Dendritic cell treated with granulocyte-macrophage colony-stimulating factor and Interleukin-4, amounts not matched to agents 40 ng/mL and 50 ng/mL, for 4 days (primary cell): ENCODE data around the gene EXD1.
A peak's percentile ranks its signal among the peaks of the same experiment; 100 is the strongest.
"Not testable (repeated sequence)": the region's sequence is repeated elsewhere in the genome, so short reads cannot be mapped to it uniquely, and the experiment has no call there.

Experiments used
- H3K27ac Mint-ChIP-seq: one replicate; pipeline ENCODE4 v1.8.0; 2022; ENCODE audit warnings: mild to moderate bottlenecking, mixed read lengths
- H3K27me3 Mint-ChIP-seq: one replicate; pipeline ENCODE4 v1.8.0; 2022; ENCODE audit warnings: mild to moderate bottlenecking, mixed read lengths
- H3K36me3 Mint-ChIP-seq: one replicate; pipeline ENCODE4 v1.8.0; 2022; ENCODE audit warnings: low read depth, mixed read lengths
- H3K4me1 Mint-ChIP-seq: one replicate; pipeline ENCODE4 v1.8.0; 2022; ENCODE audit warnings: low read depth, mixed read lengths
- H3K4me3 Mint-ChIP-seq: one replicate; pipeline ENCODE4 v1.8.0; 2022; ENCODE audit warnings: mild to moderate bottlenecking, moderate library complexity, mixed read lengths
- H3K9me3 Mint-ChIP-seq: one replicate; pipeline ENCODE4 v1.8.0; 2022; ENCODE audit warnings: mixed read lengths
- intact Hi-C: fragments of 100-400 bp; cut with micrococcal nuclease; formaldehyde crosslinking; loops from one replicate; pipeline ENCODE4 v1.15.0; 2022

Gene EXD1

DNA sequence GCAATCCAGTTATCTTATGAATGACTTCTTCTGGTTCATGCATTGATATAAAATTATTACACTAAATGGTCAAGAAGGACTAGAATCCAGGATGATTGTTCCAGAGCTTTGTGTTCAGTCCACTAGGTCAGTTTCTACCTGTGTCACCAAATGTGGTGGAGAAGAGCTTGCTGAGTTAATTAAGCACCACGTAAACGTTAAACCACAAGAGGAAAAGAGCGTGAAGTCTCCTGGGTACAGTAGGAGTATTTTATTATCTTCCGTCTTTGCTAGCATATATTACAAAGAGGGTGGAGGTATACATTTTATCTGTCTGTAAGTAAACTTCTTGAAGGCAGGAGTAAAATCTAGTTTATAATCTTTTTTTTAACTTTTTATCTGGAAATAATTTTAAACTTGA is 24.0 kb upstream of the EXD1 start:
- no peaks in the 10 kb centered on the region for H3K27me3 Mint-ChIP-seq
- no peaks in the 10 kb centered on the region for H3K9me3 Mint-ChIP-seq
- peaks cover 76% of the 10 kb centered on the region for H3K36me3 Mint-ChIP-seq
- intact Hi-C loops, result no loop called here
- H3K4me3 Mint-ChIP-seq, result no peak overlapping the region
- peaks cover 14% of the 10 kb centered on the region for H3K4me1 Mint-ChIP-seq
- H3K27ac Mint-ChIP-seq, result no peak overlapping the region

DNA sequence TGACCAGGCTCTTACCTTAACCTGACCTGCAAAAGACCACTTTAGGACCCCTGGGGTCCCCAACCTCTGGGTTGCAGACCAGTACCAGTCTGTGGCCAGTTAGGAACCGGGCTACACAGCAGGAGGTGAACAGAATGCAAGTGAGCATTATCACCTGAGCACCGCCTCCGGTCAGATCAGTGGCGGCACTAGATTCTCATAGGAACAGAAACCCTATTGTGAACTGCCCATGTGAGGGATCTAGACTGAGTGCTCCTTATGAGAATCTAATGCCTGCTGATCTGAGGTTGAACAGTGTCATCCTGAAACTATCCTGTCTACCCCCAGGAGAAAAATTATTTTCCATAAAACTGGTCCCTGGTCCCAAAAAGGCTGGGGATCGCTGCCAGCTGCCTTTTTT is 20.9 kb upstream of the EXD1 start:
- no peaks in the 10 kb centered on the region for H3K4me1 Mint-ChIP-seq
- no peak overlapping the region for H3K4me3 Mint-ChIP-seq
- no peaks in the 10 kb centered on the region for H3K9me3 Mint-ChIP-seq
- H3K27me3 Mint-ChIP-seq, result no peaks in the 10 kb centered on the region
- no peak overlapping the region for H3K27ac Mint-ChIP-seq
- H3K36me3 Mint-ChIP-seq, result peaks cover 76% of the 10 kb centered on the region
- intact Hi-C loops, result no loop called here

GRCh38 chr15:41250745-41251144 is 20.2 kb upstream of the EXD1 start:
- intact Hi-C loops, H3K4me1 Mint-ChIP-seq, H3K27me3 Mint-ChIP-seq, H3K9me3 Mint-ChIP-seq, H3K27ac Mint-ChIP-seq, H3K4me3 Mint-ChIP-seq: not testable (repeated sequence)
- H3K36me3 Mint-ChIP-seq, result peaks cover 80% of the 10 kb centered on the region

GRCh38 chr15:41241221-41241964 is 10.8 kb upstream of the EXD1 start:
- peaks cover 65% of the 10 kb centered on the region for H3K36me3 Mint-ChIP-seq
- intact Hi-C loops, result no loop called here
- peaks cover 6% of the 10 kb centered on the region for H3K4me1 Mint-ChIP-seq
- no peak overlapping the region for H3K4me3 Mint-ChIP-seq
- H3K27ac Mint-ChIP-seq, result no peak overlapping the region
- no peaks in the 10 kb centered on the region for H3K27me3 Mint-ChIP-seq
- no peaks in the 10 kb centered on the region for H3K9me3 Mint-ChIP-seq

- intact Hi-C loops, result no loop called here
- no peak overlapping the region for H3K27ac Mint-ChIP-seq
- H3K4me3 Mint-ChIP-seq, result no peak overlapping the region
- H3K4me1 Mint-ChIP-seq, result peaks cover 21% of the 10 kb centered on the region
- no peaks in the 10 kb centered on the region for H3K9me3 Mint-ChIP-seq
- H3K36me3 Mint-ChIP-seq, result peaks cover 38% of the 10 kb centered on the region
- no peaks in the 10 kb centered on the region for H3K27me3 Mint-ChIP-seq
Observed at GRCh38 chr15:41238100-41238499, 7.5 kb upstream of the EXD1 start.

DNA sequence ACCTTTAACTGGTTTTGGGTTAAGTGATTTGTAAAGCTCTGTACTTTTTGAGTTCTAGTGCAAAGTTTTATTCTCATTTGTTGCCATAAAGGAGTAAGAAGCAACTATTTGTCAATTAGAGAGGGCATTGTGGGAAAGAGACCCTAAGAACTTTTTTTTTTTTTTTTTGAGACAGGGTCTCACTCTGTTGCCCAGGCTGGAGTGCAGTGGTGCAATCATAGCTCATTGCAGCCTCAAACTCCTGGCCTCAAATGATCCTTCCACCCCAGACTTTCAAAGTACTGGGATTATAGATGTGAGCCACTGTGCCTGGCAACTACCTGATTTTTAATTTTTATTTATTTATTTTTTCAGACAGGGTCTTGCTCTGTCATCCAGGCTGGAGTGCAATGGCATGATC is 5.4 kb upstream of the EXD1 start:
- H3K9me3 Mint-ChIP-seq, result no peaks in the 10 kb centered on the region
- H3K4me3 Mint-ChIP-seq, result no peak overlapping the region
- peaks cover 33% of the 10 kb centered on the region for H3K36me3 Mint-ChIP-seq
- peaks cover 37% of the 10 kb centered on the region for H3K4me1 Mint-ChIP-seq
- intact Hi-C loops, result no loop called here
- H3K27ac Mint-ChIP-seq, result no peak overlapping the region
- H3K27me3 Mint-ChIP-seq, result no peaks in the 10 kb centered on the region

- H3K27me3 Mint-ChIP-seq, intact Hi-C loops, H3K27ac Mint-ChIP-seq, H3K9me3 Mint-ChIP-seq, H3K4me3 Mint-ChIP-seq: not testable (repeated sequence)
- Mint-ChIP-seq H3K36me3 (peaks cover 26% of the 10 kb centered on the region), H3K4me1 (peaks cover 37% of the 10 kb centered on the region)
Observed at GRCh38 chr15:41235228-41235627, 4.7 kb upstream of the EXD1 start.

DNA sequence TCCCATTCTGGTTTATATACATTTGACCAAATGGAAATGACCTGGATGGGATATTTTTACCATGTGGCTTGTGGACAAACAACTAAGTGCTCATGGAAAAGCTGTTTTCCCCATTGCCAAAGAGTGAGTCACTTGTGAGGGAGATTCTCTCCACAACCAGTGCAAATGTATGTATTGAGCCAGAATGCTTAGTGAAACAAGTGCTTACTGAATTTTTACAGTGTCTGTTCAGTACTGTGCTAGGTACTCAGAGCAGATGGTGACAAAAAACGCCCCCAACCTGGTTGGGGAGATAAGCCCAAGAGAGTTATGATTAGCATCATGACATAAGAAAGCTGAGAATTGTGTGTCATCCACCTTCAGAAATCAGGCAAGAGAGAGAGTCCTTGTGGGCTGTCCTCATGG is 2.8 kb upstream of the EXD1 start:
- Mint-ChIP-seq H3K9me3 (no peaks in the 10 kb centered on the region), H3K4me1 (peaks cover 37% of the 10 kb centered on the region), H3K27ac (no peak overlapping the region), H3K27me3 (no peaks in the 10 kb centered on the region), H3K4me3 (no peak overlapping the region), H3K36me3 (peaks cover 24% of the 10 kb centered on the region)
- intact Hi-C loops, result no loop called here

DNA sequence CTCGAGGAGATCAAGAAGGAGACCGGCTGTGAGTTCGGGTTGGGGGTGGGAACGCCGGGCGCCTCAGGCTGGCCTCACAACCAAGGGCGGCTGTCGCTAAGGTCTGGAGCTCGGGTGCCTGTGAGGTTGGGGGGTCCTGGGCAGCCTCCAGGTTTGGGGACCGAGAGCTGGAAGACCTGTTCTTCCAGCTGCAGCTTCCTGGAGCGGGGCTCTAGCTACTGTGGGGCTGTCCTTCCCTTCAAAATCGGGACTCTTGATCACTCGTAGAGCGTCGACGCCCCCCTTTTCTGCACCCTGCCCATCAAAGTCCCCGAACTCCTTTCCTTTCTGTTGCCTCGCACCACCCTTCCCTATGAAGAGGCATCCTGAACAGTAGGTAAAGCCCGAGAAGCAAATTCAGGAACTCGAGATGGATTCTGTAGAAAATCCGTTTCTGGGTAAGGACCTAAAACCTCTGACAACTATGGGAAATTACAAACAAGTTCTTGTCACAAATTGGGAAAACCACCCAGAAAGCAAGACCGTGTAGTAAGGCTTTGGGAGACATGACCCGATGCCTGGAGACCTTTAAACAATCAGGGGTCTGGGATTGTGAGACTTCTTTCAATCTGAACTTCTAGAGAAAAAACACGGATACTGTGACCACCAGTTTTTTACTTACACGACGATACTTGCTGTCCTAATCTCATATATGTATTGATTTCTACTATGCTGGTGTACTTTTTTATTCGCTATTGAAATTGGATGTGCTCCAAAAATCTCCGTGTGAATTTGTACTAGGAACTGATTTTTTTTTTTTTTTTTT is 1.1 kb upstream of the EXD1 start:
- Mint-ChIP-seq H3K27ac (peak overlapping the region; percentile 96), H3K4me1 (peaks cover 31% of the 10 kb centered on the region), H3K27me3 (no peaks in the 10 kb centered on the region), H3K36me3 (peaks cover 16% of the 10 kb centered on the region), H3K9me3 (no peaks in the 10 kb centered on the region), H3K4me3 (peak overlapping the region; percentile 91)
- intact Hi-C loops, result loop anchor here (1.0 to 2.0 kb wide), 2 partner anchors 51 to 115 kb away; partner anchors contain the start of gene INO80

DNA sequence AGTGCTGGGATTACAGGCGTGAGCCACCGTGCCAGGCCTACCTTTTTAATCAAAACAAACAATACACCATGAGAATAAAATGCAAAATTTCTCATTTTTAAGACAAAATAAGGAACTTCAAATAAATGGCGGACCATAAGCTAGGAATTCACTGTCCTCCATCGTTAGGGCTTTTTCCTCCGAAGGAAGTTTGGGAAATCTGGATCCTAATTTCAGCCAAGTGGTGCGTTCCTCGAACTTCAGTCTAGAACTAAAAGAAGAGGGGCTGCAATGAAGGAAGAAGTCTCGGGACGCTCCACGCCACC is 260 bp downstream of the EXD1 start:
- peak overlapping the region; percentile 91 for H3K4me3 Mint-ChIP-seq
- peaks cover 27% of the 10 kb centered on the region for H3K4me1 Mint-ChIP-seq
- H3K36me3 Mint-ChIP-seq, result peaks cover 16% of the 10 kb centered on the region
- H3K27ac Mint-ChIP-seq, result peak overlapping the region; percentile 96
- intact Hi-C loops, result loop anchor here (2.0 kb wide), 1 partner anchor 53 kb away; no protein-coding TSS in a partner anchor
- H3K9me3 Mint-ChIP-seq, result no peaks in the 10 kb centered on the region
- peaks cover 4% of the 10 kb centered on the region for H3K27me3 Mint-ChIP-seq

- H3K36me3 Mint-ChIP-seq, result no peaks in the 10 kb centered on the region
- no peaks in the 10 kb centered on the region for H3K9me3 Mint-ChIP-seq
- H3K4me1 Mint-ChIP-seq, result peaks cover 26% of the 10 kb centered on the region
- no peak overlapping the region for H3K27ac Mint-ChIP-seq
- H3K4me3 Mint-ChIP-seq, result no peak overlapping the region
- peaks cover 4% of the 10 kb centered on the region for H3K27me3 Mint-ChIP-seq
- intact Hi-C loops, result no loop called here
Observed at GRCh38 chr15:41219381-41219780, 11.2 kb downstream of the EXD1 start.

DNA sequence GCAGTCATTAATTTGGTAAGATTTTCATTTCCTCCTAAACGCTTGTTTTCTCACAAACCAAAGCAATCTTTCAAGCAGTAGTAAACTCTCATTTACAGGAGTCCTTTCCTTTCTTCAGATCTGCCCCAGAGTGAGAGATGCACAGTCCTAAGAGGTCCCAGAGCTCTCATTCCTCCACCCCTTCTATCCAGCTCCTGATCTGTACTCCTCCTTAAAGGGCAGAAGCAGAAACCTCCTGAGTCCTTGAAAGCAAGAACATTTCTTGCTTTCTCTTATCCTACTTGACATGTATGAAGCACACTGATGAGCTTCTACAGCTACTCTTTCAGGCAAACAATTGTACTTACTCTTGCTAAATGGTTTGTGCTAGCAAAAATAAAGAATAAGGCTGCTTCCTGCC is 11.7 kb downstream of the EXD1 start:
- H3K4me1 Mint-ChIP-seq, result peaks cover 26% of the 10 kb centered on the region
- no peak overlapping the region for H3K4me3 Mint-ChIP-seq
- H3K27me3 Mint-ChIP-seq, result peaks cover 4% of the 10 kb centered on the region
- H3K36me3 Mint-ChIP-seq, result no peaks in the 10 kb centered on the region
- intact Hi-C loops, result no loop called here
- H3K27ac Mint-ChIP-seq, result no peak overlapping the region
- H3K9me3 Mint-ChIP-seq, result no peaks in the 10 kb centered on the region

GRCh38 chr15:41215708-41216107 is 14.8 kb downstream of the EXD1 start:
- Mint-ChIP-seq H3K9me3 (no peaks in the 10 kb centered on the region), H3K4me1 (peaks cover 26% of the 10 kb centered on the region), H3K36me3 (no peaks in the 10 kb centered on the region), H3K4me3 (no peak overlapping the region), H3K27me3 (peaks cover 2% of the 10 kb centered on the region), H3K27ac (no peak overlapping the region)
- intact Hi-C loops, result no loop called here

DNA sequence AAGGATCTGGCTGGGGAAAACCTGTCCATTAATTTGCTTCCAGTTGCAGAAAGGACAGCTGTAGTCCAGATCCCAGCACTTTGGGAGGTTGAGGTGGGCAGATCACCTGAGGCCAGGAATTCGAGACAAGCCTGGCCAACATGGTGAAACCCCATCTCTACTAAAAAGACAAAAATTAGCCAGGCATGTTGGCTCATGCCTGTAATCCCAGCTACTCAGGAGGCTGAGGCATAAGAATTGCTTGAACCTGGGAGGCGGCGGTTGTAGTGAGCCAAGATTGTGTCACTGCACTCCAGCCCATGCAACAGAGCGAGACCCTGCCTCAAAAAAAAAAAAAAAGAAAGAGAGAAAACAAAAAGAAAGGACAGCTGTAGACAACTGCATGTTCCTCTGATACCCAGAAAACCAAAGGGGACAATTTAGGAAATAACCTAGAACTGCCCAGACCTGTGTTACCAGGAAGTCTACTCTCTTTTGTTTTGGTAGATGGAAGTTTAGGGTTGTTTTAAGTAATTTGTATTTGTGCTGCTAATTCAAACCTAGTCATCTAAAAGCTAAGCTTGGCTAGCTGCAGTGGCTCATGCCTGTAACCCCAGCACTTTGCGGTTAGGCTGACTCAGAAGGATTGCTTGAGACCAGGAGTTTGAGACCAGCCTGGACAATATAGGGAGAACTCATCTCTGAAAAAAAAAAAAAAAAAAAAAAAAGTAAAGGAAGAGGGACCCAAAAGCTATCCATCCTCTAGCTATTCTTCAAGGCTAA is 22.7 kb downstream of the EXD1 start:
- H3K27me3 Mint-ChIP-seq, result peaks cover 1% of the 10 kb centered on the region

More for the DNA sequence above, 22.7 kb downstream of the EXD1 start:
- no peaks in the 10 kb centered on the region for H3K36me3 Mint-ChIP-seq
- intact Hi-C loops, result no loop called here
- no peaks in the 10 kb centered on the region for H3K4me1 Mint-ChIP-seq
- H3K9me3 Mint-ChIP-seq, result no peaks in the 10 kb centered on the region
- no peak overlapping the region for H3K27ac Mint-ChIP-seq
- no peak overlapping the region for H3K4me3 Mint-ChIP-seq
